Measurements from ENCODE around the gene CALM1. TPM values are rescaled to one million over a fixed set of nuclear protein-coding genes. Genes with fewer than 3 reads are reported as not detected.

Gene CALM1
- total RNA-seq, 1 donor from 2014 or later: 347 TPM

DNA sequence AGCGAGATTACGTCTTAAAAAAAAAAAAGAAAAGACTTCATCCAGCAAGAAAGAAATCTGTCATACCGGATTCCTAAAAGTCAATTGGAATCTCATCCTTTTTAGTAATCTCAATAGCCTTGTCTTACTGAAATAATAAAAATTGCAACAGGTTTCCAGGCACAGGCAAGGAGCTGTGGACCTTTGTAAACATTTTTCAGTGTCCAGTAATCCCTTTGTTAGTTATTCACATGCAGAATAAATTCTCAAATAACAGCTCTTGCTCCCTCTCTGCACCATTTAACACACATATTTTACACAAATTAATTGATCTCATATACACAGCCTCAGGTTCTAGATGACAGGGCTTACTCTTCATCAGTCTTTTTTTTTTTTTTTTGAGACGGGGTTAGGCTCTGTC, 22.0 kb upstream of the CALM1 start:
- DNase-seq (ENCODE audit: low read depth) (no peak), FAIRE-seq (no peak)
- H3K4me1 ChIP-seq (ENCODE audit: insufficient read depth, low read length): no peaks in the 10 kb centered on the region
- H3K9ac ChIP-seq (ENCODE audit: low read length): no peak overlapping the region
- Mint-ChIP-seq H3K4me1 (ENCODE audit: low read depth, unreplicated experiment) (no peaks in the 10 kb centered on the region), H3K36me3 (ENCODE audit: low read depth, unreplicated experiment) (no peaks in the 10 kb centered on the region), H3K9me3 (ENCODE audit: unreplicated experiment) (no peaks in the 10 kb centered on the region), H3K27ac (ENCODE audit: unreplicated experiment) (no peak overlapping the region), H3K4me3 (ENCODE audit: unreplicated experiment) (no peak overlapping the region), H3K27me3 (ENCODE audit: low read depth, unreplicated experiment) (no peaks in the 10 kb centered on the region)
- H2AFZ ChIP-seq (ENCODE audit: low read depth, low read length): no peak overlapping the region
- H3K27ac ChIP-seq (ENCODE audit: low read depth, low read length): no peak overlapping the region
- H3K4me2 ChIP-seq (ENCODE audit: low read length): no peak overlapping the region
- no peaks in the 10 kb centered on the region for H4K20me1 ChIP-seq (ENCODE audit: insufficient read depth, low read length)
- no peaks in the 10 kb centered on the region for H3K27me3 ChIP-seq (ENCODE audit: insufficient read depth, low read length)
- no peaks in the 10 kb centered on the region for H3K79me2 ChIP-seq (ENCODE audit: insufficient read depth, low read length)
- no peaks in the 10 kb centered on the region for H3K36me3 ChIP-seq (ENCODE audit: insufficient read depth, low read length)
- H3K4me3 ChIP-seq (ENCODE audit: insufficient read depth, low read depth, low read length): no peak overlapping the region
- no peak for TF ChIP-seq CTCF (IDR thresholded peaks at IDR 0.05; ENCODE audit: insufficient read depth, low read depth, low read length)
- no peak for TF ChIP-seq EZH2 (IDR thresholded peaks at IDR 0.05; ENCODE audit: insufficient read depth, low read length)
- H3K9me3 ChIP-seq (ENCODE audit: insufficient read depth, low read depth, low read length): no peaks in the 10 kb centered on the region

- Mint-ChIP-seq H3K9me3 (ENCODE audit: unreplicated experiment) (no peaks in the 10 kb centered on the region), H3K4me1 (ENCODE audit: low read depth, unreplicated experiment) (no peaks in the 10 kb centered on the region), H3K36me3 (ENCODE audit: low read depth, unreplicated experiment) (no peaks in the 10 kb centered on the region), H3K27ac (ENCODE audit: unreplicated experiment) (no peak overlapping the region), H3K4me3 (ENCODE audit: unreplicated experiment) (no peak overlapping the region), H3K27me3 (ENCODE audit: low read depth, unreplicated experiment) (no peaks in the 10 kb centered on the region)
- H3K79me2 ChIP-seq (ENCODE audit: insufficient read depth, low read length): no peaks in the 10 kb centered on the region
- no peak overlapping the region for H3K4me2 ChIP-seq (ENCODE audit: low read length)
- DNase-seq (ENCODE audit: low read depth) (no peak), FAIRE-seq (no peak)
- H3K27ac ChIP-seq (ENCODE audit: low read depth, low read length): no peak overlapping the region
- H3K9me3 ChIP-seq (ENCODE audit: insufficient read depth, low read depth, low read length): no peaks in the 10 kb centered on the region
- no peak overlapping the region for H2AFZ ChIP-seq (ENCODE audit: low read depth, low read length)
- no peaks in the 10 kb centered on the region for H3K27me3 ChIP-seq (ENCODE audit: insufficient read depth, low read length)
- H3K4me1 ChIP-seq (ENCODE audit: insufficient read depth, low read length): no peaks in the 10 kb centered on the region
- H4K20me1 ChIP-seq (ENCODE audit: insufficient read depth, low read length): no peaks in the 10 kb centered on the region
- TF ChIP-seq EZH2 (IDR thresholded peaks at IDR 0.05; ENCODE audit: insufficient read depth, low read length) (no peak), CTCF (IDR thresholded peaks at IDR 0.05; ENCODE audit: insufficient read depth, low read depth, low read length) (no peak)
- no peaks in the 10 kb centered on the region for H3K36me3 ChIP-seq (ENCODE audit: insufficient read depth, low read length)
- no peak overlapping the region for H3K9ac ChIP-seq (ENCODE audit: low read length)
- no peak overlapping the region for H3K4me3 ChIP-seq (ENCODE audit: insufficient read depth, low read depth, low read length)
Observed at GRCh38 chr14:90375934-90376333, 20.9 kb upstream of the CALM1 start.

DNA sequence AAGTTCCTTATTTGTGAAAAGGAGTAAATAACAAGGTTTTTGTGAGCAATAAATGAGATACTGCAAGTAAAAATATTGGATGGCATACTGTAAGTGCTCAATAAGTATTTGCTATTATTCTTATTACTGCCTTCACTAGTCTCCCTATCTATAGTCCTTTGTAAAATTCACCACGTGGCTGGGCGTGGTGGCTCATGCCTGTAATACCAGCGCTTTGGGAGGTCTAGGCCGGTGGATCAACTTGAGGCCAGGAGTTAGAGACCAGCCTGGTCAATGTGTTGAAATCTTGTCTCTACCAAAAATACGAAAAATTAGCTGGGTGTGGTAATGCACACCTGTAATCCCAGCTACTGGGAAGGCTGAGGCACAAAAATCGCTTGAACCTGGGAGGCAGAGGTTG, 18.6 kb upstream of the CALM1 start:
- TF ChIP-seq EZH2 (IDR thresholded peaks at IDR 0.05; ENCODE audit: insufficient read depth, low read length): no peak
- no peak for TF ChIP-seq CTCF (IDR thresholded peaks at IDR 0.05; ENCODE audit: insufficient read depth, low read depth, low read length)
- no peaks in the 10 kb centered on the region for H3K27me3 Mint-ChIP-seq (ENCODE audit: low read depth, unreplicated experiment)
- Histone ChIP-seq H3K79me2 (ENCODE audit: insufficient read depth, low read length) (no peaks in the 10 kb centered on the region), H3K27me3 (ENCODE audit: insufficient read depth, low read length) (no peaks in the 10 kb centered on the region), H3K36me3 (ENCODE audit: insufficient read depth, low read length) (no peaks in the 10 kb centered on the region), H3K4me2 (ENCODE audit: low read length) (no peak overlapping the region), H3K4me3 (ENCODE audit: insufficient read depth, low read depth, low read length) (no peak overlapping the region), H4K20me1 (ENCODE audit: insufficient read depth, low read length) (no peaks in the 10 kb centered on the region), H3K27ac (ENCODE audit: low read depth, low read length) (no peak overlapping the region), H3K4me1 (ENCODE audit: insufficient read depth, low read length) (peaks cover 6% of the 10 kb centered on the region), H3K9ac (ENCODE audit: low read length) (no peak overlapping the region), H2AFZ (ENCODE audit: low read depth, low read length) (no peak overlapping the region), H3K9me3 (ENCODE audit: insufficient read depth, low read depth, low read length) (no peaks in the 10 kb centered on the region)
- no peak for DNase-seq (ENCODE audit: low read depth)
- FAIRE-seq: no peak
- H3K36me3 Mint-ChIP-seq (ENCODE audit: low read depth, unreplicated experiment): no peaks in the 10 kb centered on the region
- no peaks in the 10 kb centered on the region for H3K9me3 Mint-ChIP-seq (ENCODE audit: unreplicated experiment)
- H3K4me1 Mint-ChIP-seq (ENCODE audit: low read depth, unreplicated experiment): peaks cover 3% of the 10 kb centered on the region
- H3K4me3 Mint-ChIP-seq (ENCODE audit: unreplicated experiment): peak overlapping the region; percentile 45
- no peak overlapping the region for H3K27ac Mint-ChIP-seq (ENCODE audit: unreplicated experiment)

All from astrocyte (in vitro differentiated cells and primary cell).